GM18507 (cell line): ENCODE measurements around the gene LRCH1.
A peak's percentile ranks its signal among the peaks of the same experiment; 100 is the strongest.
"Not testable (repeated sequence)": the region's sequence is repeated elsewhere in the genome, so short reads cannot be mapped to it uniquely, and the experiment has no call there.

Source experiments
- DNase-seq: peaks from one replicate; pipeline ENCODE4 v3.0.0; 2011; ENCODE audit warnings: low read depth; ENCODE audit not compliant: insufficient read length; ENCODE audit errors: extremely low spot score
- FAIRE-seq: peaks from 2 replicates; lab custom pipeline; 2011; peaks lifted over from hg19 to GRCh38; lab: Jason Lieb, UNC

The LRCH1 gene

GRCh38 chr13:46728777-46729176, 175.8 kb downstream of the LRCH1 start:
- FAIRE-seq (no peak), DNase-seq (peak; percentile 5)

DNA sequence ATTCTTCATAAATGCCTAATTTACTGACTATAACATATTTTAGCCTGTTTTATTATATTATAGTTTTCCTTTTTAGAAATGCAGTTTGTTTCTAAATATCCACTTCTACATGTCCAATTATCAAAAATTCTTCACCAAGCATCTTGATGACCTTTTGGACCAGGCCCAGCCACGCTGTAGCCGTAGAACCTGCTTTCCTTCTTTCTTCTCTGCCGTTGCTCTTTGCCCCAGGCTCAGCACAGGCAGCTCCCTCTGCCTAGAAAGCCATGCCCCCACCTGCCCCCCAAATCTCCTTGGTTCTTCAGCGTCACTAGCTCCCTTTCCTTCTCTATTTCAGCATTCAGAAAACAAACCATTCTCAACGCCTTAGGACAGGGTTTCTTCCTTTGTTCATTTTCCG, 178.6 kb downstream of the LRCH1 start:
- DNase-seq (no peak), FAIRE-seq (no peak)

- FAIRE-seq (no peak), DNase-seq (no peak)
These were observed 182.5 kb downstream of the LRCH1 start for GRCh38 chr13:46735425-46735824.

GRCh38 chr13:46736541-46737310, 183.8 kb downstream of the LRCH1 start:
- DNase-seq = no peak
- no peak for FAIRE-seq

DNA sequence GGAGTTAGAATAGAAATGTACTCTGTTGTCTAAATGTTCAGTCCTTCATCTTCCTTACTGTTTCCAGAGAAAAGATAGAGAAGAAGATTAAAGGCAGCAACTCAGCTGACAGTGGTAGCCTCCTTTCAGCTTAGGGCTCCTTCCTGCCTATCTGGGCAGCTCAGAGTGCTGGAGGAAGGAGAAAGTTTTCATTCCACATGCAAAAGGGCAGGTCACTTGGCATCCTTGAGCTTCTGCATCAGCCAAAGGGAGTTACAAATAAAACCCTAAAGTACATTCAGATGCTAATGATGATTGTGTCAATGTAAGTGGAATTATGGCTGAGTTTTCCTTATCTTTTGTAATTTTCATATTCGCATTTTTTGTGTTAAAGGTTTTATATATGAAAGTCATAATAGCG, 185.1 kb downstream of the LRCH1 start:
- DNase-seq = no peak
- FAIRE-seq = no peak

GRCh38 chr13:46738766-46739165, 185.8 kb downstream of the LRCH1 start:
- FAIRE-seq = no peak
- no peak for DNase-seq

- DNase-seq = no peak
- FAIRE-seq = no peak
These were observed 186.6 kb downstream of the LRCH1 start for GRCh38 chr13:46739447-46740098.

DNA sequence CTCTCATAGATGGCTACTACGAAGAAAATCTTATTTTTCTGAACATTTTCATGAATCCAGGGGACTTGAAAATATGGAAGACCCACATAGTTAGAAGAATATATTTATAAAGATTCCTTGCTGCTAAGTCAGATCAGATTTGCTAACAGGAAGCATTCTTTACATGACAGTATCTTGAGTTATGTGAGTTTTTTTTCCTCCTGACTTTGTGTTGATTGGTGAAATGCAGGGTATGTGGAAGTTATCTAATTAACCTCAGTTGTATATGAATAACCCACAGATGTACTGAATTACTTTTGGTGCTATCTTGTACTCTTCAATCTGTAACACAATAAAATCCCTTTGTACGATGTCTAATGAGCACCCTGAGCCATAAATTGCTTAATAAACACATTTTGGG, 190.2 kb downstream of the LRCH1 start:
- FAIRE-seq = no peak
- no peak for DNase-seq

DNA sequence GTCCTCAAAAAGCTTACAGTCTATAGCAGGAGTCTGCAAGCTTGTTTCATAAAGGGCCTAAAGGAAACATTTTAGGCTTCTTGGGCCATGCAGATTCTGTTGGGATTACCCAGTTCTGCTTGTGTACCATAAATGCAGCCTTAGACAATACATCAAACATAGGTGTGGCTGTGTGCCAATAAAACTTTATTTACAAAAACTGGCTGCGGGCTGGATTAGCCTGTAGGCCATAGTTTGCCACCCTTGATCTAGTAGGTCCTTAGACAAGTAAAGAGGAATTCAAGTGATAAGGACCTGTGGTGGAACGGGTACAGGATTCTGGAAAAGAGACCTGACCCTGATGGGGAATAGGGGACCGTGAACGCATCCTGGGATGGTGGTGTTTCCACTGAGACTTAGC, 192.1 kb downstream of the LRCH1 start:
- DNase-seq (no peak), FAIRE-seq (no peak)

DNA sequence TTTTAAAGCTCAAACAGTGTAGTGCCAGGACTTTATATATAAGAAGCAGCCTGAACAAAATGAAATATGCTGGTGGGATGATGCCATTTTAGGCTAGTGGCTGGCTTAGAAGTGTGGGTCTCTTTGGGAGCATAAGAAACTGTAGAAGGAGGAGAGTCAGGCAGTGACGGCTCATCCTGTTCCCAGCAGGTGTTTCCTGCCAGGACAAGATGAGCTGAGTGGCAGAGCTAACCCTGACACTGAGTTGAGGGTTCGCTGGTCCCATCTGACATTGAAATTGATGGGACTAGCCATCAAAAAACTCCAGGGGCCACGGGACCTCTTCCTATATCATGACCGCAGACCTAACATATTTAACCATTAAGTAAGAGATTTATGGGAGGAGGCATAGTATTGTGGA, 192.7 kb downstream of the LRCH1 start:
- DNase-seq = no peak
- FAIRE-seq = no peak

DNA sequence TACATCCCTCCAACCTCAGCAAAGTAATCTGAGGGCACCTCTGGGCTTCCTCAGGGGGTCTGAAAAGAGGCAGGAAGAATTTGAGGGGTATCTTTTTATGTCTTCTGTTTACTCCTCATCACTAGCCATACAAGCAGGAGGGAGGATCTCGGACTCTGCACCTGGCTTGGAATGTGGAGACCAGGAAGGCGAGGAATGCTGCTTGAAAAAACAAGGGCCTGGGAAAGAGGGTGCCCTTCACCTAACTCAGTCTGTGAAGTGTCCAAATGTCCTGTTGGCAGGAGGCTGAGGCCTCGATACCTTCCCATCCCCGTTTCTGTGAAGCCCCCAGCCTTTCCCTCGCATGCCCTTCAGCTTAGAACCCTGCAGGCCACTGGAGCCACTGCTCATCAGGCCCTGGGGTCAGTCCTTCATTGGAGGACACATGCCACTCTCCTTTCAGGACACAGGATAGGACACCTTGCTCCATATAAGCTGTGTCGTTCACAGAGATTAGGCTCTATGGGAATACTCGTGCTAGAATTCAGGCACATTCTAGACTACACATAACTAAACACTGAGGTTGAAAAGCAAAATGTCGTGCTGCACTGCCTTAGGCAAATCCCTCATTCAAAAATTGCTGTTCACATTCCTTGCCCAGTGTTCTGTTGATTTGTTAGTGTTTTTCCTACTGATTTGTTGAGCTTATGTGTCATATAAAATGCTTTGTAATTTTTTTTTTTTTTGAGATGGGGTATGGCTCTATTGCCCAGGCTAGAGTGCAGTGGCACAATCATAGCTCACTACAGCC, 194.3 kb downstream of the LRCH1 start:
- no peak for DNase-seq
- FAIRE-seq = no peak

DNA sequence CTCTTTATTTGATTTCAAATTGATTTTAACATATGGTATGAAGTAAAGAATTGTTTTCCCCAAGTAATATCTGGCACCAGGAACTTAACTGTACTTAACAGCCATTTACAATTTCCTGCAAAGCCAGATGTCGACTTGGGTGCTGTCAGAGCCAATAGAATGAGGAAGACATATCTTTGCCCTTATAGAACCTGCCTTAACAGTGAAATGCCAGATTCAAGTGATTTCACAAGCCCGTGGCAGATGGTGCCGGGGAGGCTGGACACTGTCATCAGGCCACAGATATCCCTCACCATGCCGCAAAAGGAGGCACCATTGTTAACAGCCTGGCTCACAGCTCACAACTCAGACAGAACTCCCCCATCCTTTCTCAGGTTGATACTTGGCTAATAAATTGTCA, 195.3 kb downstream of the LRCH1 start:
- no peak for FAIRE-seq
- DNase-seq = no peak

DNA sequence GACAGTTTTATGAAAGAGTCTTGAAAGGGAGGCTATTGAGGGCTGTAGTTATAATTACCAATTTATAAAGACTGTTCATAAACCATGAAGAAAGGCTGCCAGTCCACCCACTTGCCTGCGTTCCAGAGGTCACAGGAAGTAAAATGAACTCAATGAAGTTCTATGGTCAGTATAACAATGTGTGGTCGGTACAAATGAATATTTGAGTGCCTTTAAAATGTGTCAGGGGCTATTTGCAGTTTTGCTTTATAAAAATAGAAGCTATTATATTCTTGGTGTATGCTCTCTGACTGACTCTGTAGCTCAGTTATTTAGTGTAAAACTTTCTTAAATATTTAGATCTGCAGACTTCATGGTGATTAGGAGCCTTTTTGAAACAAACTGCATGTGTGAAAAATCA, 197.0 kb downstream of the LRCH1 start:
- FAIRE-seq = no peak
- DNase-seq = no peak

DNA sequence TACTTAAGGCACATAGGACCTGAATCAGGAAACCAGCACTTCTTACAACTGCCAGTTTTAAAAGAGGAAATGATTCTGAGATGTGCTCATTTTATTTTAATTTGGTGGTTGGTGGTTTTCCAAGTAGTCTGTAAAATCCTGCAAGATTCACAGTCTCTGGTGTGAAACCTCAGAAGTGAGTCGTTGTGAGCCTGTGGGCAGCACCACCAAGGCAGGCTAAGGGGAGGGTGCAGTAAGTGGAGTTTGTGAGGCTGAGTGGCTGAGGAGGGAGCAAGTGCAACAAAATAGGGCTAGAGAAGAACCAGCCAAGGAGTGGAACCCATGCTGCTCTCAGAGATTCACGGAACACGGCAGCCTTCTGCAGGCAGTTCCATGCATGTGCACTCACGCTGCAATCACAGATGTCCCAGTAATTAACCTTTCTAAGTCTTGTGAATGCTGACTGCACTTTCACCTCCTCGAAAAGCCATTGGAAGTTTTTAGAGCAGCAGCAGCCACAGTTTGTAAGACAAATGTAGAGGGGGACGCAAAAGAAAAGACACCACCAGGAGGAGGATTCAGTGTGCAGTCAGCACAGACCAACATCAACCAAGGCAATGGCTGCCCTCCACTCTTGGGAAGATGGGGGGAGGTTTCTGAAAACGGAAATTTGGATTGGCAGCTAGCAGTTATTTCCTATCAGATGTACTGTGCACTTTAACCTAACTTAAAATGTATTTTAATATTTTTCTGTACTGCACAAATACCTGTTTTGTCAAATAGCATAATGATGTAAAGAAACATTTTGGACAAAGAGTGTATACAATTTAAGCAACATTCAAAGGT, 199.1 kb downstream of the LRCH1 start:
- DNase-seq = peak; percentile 11
- FAIRE-seq = peak; percentile 89

GRCh38 chr13:46753137-46753536, 200.2 kb downstream of the LRCH1 start:
- DNase-seq (no peak), FAIRE-seq (no peak)

DNA sequence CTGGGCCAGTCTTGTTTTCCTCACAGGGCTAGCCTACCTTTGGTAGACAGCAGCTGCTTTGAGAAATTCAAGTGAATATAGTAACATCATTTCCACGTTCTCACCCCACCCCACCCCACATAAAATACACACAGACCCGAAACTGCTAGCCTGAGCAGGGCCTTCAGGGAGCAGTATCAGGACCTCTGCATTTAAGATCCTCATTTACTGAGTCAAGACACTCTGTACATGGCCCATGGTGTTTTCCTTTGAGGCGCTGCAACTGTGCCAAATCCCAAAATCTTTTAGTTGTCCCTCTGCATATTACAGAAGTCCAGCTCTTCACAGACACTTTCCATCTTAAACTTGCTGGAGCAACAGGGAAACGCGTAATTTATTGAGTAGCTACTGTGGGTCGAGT, 200.9 kb downstream of the LRCH1 start:
- FAIRE-seq (no peak), DNase-seq (no peak)

GRCh38 chr13:46754812-46755211, 201.8 kb downstream of the LRCH1 start:
- no peak for FAIRE-seq
- no peak for DNase-seq

- not testable (repeated sequence) for DNase-seq, FAIRE-seq
These were observed 202.5 kb downstream of the LRCH1 start for GRCh38 chr13:46755508-46755907.

GRCh38 chr13:46756977-46757376, 204.0 kb downstream of the LRCH1 start:
- no peak for DNase-seq
- FAIRE-seq = no peak

- DNase-seq (no peak), FAIRE-seq (no peak)
These were observed 204.7 kb downstream of the LRCH1 start for GRCh38 chr13:46757640-46758039.
